Hematopoietic multipotent progenitor cell treated with erythropoietin and hydrocortisone succinate and interleukin-3 and kit ligand, for 17 days (in vitro differentiated cells): Measurements from ENCODE around the gene PAFAH1B2.
A peak's percentile ranks its signal among the peaks of the same experiment; 100 is the strongest.
"Not testable (repeated sequence)": the region's sequence is repeated elsewhere in the genome, so short reads cannot be mapped to it uniquely, and the experiment has no call there.

Experiments
- DNase-seq: peaks from one replicate; pipeline ENCODE4 v3.0.0-alpha.2; 2015; ENCODE audit warnings: low spot score

Gene PAFAH1B2

DNA sequence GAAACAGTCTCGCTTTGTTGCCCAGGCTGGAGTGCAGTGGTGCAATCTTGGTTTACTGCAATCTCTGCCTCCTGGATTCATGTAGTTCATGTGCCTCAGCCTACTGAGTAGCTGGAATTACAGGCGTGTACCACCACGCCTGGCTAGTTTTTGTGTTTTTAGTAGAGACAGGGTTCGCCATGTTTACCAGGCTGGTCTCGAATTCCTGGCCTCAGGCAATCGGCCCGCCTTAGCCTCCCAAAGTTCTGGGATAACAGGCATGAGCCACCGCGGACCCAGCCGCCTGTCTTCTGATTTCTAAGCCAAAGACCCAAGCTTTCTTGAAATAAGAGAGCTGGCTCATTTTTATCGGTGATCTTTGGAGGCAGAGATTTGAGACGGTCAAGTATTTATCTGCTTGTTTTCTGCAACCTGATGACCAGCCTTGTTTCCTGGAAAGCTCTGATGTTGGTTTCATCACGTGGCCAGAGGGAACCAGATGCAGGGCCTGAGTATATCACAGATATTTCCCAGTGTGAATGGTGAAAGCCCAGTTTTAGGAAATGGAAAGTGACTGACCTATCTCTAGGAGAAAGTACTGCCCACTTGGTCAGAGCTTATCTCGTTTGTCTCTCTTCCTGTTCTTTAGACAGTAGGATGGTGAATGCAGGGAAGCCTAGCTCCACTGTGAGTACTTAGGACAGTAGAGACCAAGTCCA is 28.8 kb downstream of the PAFAH1B2 start:
- DNase-seq, result no peak

- DNase-seq, result no peak
Observed at GRCh38 chr11:117175104-117175503, 31.0 kb downstream of the PAFAH1B2 start.

DNA sequence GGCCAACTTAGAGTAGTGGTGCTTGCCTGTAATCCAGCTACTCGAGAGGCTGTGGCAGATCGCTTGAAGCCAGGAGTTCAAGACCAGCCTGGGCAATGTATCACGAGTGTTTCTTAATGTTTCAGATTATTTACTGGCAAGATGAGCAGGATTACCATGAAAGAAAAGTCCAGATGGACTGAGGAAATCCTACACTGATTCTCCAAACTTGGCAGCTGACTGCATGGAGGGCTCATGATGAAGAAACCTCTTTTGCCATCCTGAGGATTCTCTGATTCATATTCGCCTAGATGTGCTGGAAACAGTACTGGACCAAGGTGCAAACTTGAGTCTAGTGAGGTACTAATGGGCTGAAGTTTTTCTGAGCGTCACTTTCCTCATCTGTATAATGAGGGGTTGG is 31.7 kb downstream of the PAFAH1B2 start:
- no peak for DNase-seq

DNA sequence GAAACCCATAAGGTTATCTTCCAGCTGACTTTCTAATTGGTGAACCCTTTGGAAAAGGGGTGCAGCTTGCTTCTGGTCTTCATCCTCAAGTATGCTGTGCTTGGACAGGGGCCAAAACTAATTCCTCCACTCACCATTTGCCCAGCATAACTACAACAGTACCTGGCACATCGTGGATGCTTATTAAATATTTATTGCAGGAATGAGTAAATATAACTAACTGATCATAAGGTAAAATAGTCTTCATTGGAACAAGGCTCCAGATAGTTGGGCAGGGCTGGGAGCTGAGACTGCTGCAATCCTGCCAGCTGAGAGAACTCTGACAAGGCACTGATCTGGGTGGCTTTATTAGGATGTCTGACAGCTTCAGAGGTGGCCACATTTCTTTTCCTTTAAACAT is 32.1 kb downstream of the PAFAH1B2 start:
- no peak for DNase-seq

GRCh38 chr11:117177534-117178209 is 33.6 kb downstream of the PAFAH1B2 start:
- DNase-seq, result no peak

DNA sequence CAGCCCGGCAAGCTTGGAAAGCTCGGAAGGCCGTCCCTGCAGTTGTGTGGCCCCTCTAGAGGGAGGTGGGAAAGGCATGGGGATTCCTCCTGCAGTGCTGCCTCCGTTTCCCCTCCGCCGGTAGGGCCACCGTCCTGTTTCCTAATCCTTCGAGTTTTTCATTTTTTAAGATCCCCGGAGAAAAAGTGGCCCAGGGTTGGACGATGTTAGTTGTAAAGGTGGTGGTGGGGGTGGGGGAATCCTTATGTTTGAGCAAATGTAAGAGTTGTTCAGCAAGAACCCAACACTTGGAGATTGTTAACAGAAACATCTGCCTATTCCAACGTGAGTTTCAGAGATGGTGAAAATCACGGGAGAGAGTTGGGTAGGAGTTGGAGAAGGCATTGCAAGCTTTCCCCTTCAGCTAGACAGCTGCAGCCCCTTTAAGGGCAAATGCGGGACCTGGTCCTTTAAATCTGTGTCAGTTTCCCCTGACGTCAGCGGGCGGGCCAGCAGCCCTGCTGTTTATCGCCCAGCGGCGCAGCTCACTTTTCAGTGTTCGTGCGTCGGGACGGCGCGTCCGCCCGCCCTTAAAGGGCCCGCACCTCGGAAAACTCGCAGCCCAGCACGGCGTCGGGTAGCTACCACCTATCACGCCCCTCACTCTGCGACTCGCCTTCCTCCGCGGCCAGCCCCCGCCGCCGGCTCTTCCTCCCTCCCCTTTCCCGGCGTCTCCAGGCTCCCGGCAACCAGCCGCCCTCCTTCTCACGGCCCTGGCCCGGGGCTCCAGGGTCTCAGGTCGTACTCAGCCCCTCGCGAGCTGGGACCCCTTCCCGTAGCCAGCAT is 34.3 kb downstream of the PAFAH1B2 start, which contains the start of gene SIDT2:
Gene SIDT2 (plus strand): TSS at position 534 of the 825 bp plus-strand sequence. CDS start 521 bp downstream, outside the sequence.
- peak; percentile 93 for DNase-seq

DNA sequence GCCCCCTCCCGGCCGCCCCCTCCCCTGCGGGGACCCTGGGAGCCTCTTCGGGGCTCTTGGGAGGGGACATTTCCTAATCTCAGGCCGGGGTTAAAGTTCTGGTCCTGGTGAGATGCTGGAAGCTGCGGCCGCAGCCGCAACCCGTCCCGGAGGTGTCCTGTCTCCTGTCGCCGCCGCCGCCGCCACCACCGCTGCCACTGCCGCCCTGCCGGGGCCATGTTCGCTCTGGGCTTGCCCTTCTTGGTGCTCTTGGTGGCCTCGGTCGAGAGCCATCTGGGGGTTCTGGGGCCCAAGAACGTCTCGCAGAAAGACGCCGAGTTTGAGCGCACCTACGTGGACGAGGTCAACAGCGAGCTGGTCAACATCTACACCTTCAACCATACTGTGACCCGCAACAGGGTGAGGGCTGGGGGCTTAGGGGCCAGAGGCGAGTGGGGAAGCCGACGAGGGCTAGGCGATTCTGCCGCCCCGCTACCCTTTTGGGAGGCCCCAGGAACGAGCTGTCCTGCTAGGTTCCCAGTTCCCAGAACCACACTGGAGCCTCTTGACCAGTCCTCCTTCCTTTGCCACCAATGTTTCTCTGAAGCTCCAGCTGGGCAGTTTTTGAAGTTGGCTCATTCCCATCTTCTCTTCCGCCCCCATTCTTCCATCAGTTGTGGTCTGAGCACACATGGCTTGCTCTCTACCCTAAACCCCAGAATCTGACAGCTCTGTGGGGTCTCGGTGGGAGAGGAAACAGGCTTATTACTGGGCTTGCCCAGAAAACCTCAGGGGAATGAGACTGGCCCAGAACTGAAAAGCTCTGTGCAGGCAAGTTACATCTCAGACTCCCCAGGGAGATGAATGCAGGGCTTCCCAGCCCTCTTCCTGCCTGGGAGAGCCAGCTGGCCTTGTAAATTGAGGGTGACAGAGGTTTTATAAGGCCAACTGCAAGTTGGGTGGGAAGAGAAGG is 35.2 kb downstream of the PAFAH1B2 start:
- DNase-seq, result peak; percentile 67

- no peak for DNase-seq
Observed at GRCh38 chr11:117180020-117180419, 35.9 kb downstream of the PAFAH1B2 start.

GRCh38 chr11:117180661-117181585 is 36.8 kb downstream of the PAFAH1B2 start:
- DNase-seq, result peak; percentile 85

DNA sequence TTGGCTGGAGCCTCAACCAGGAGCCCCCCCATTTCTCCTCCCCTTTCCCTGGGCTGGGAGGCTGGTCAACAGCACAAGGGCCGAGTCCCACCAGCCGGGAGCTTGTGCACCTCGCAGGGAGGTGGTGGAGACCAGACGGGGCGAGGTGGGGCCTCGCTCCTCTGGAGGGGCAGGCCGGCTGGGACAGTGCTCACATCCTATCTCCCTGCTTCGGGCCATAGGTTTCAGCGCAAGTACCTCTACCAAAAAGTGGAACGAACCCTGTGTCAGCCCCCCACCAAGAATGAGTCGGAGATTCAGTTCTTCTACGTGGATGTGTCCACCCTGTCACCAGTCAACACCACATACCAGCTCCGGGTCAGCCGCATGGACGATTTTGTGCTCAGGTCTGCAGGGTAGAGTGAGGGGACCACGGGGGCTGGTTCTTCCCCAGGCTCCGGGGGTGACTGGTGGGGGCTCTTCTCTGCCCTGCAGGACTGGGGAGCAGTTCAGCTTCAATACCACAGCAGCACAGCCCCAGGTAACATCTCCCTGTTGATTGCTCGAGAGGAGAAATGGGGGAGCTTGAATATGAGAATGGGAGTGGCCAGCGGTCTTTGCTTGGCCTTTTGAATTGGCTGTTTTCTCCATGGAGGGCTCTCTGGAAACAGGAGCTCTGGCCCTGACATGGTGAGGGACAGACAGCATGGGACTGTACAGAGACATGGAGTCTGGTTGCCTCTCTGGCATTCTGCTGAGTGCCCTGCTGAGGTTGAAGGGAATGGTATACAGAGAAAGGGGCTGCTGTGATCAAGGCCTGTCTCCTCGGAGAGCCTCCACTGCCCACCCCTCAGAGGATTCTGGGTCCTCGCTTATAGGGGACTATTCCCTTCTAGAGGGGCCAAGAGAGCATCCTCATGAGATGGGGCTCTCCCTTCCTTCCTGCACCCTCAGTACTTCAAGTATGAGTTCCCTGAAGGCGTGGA is 37.8 kb downstream of the PAFAH1B2 start:
- DNase-seq, result no peak

DNA sequence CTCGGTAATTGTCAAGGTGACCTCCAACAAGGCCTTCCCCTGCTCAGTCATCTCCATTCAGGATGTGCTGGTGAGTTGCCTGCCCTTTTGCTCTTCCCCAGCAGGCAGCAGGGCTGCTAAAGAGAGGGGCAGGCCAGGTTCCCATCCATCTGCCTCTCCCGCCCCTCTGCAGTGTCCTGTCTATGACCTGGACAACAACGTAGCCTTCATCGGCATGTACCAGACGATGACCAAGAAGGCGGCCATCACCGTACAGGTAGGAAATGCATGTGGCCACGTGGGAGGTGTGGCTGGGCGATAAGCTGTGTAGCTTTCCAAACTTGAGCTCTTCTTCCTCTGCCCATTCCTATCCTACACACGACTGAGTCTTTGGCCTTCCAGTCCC is 38.5 kb downstream of the PAFAH1B2 start:
- DNase-seq, result no peak

- DNase-seq, result not testable (repeated sequence)
Observed at GRCh38 chr11:117183178-117183577, 39.1 kb downstream of the PAFAH1B2 start.

DNA sequence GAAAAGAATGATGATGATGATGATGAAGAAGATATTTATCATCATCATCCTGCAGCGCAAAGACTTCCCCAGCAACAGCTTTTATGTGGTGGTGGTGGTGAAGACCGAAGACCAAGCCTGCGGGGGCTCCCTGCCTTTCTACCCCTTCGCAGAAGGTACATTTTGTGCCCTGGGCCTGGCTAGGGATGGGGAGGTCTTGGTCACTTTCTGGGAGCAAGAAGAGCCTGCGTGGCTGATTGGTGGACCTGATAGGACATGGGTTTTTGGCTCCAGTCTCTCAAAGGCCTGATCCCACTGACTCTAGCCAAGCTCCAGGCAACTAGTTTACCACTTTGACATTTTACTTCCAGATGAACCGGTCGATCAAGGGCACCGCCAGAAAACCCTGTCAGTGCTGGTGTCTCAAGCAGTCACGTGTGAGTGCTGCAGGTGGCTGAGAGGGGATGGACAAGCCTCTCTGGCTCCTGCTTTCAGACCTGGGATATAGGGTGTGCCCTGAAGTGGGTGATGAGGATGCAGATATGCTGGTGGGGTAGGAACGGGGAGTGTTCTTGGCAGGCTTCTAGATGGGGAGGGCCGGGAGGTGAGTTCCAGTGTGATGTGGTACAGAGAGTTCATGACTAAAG is 39.8 kb downstream of the PAFAH1B2 start:
- DNase-seq, result no peak

GRCh38 chr11:117185736-117186430 is 41.8 kb downstream of the PAFAH1B2 start:
- DNase-seq, result no peak

- DNase-seq, result no peak
Observed at GRCh38 chr11:117186431-117186761, 42.3 kb downstream of the PAFAH1B2 start.

DNA sequence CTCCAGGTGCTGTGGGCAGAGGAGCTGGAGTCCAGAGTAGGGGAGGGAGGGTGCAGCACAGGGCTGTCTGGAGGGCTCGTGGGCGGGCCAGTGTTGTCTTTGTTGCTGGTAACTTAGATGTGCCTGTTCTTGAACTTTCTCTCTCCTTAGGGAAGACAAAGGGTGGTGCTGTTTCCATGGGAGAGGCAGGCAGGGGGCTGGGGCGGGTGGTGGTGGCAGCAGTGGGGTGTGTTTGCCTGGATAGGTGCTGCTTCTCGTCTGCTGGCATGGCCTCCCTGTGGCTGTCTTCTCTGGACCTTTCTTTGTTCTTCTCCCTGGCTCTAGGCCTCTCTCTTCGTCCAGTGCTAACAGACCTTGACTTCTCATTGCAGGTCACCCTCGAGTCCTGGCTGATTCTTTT is 42.9 kb downstream of the PAFAH1B2 start:
- DNase-seq, result no peak

DNA sequence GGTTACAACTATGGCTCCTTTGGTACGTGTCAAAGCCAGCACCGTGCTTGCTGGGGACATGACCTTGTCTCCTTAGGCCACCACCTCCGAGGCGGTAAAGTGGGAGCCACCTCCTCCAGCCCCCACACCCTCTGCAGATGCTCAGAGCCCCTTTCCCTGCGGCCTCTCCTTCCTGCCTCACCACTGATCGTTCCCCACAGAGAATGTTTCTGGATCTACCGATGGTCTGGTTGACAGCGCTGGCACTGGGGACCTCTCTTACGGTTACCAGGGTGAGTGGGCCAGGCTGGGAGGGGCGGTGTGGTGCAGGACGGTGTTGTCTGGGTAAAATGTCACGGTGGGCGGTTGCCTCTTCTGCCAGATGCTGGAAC is 43.3 kb downstream of the PAFAH1B2 start:
- no peak for DNase-seq

DNA sequence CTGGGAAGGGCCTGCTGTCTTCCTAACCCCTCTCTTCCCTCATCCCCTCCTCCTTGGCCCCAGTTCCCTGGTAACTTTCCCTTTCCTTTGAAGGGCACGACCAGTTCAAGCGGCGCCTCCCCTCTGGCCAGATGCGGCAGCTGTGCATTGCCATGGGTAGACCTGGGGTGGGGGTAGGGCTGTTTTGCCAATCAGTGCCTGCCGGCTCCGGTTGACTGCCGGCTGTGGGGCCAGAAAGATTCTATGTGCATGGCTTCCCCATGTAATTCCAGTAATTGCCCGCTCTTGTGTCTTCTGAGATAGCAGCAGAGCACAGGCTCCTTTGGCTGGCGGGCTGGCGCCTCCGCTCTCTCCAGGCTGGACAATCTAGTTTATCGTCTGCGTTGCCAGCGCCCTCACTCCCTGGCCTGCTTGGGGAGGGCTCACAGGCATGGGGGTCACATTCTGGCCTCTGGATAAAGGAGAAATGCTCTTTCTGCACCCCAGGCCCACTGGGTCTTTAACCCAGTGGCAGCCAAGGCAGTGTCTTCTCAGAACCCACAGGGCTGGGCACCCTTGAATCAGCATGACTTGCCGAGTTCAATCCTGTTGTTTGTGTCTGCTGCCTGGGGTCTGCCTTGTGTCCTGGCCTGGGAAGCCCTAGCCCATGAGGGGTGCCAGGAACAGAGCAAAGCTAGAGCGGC is 43.9 kb downstream of the PAFAH1B2 start:
- DNase-seq, result no peak
